HEK293T (cell line): ENCODE measurements around the gene PIK3R3.

ENCODE experiments used
- ARNT ChIP-seq: fragments of 450-650 bp; IDR thresholded peaks from 2 replicates; pipeline ENCODE4 v1.6.1; 2017; ENCODE audit warnings: mild to moderate bottlenecking
- BHLHE40 ChIP-seq: fragments of 450-650 bp; IDR thresholded peaks from 2 replicates; pipeline ENCODE4 v1.6.1; 2016; ENCODE audit warnings: mild to moderate bottlenecking, moderate library complexity, borderline replicate concordance
- CTBP1 ChIP-seq: fragments of 450-650 bp; IDR thresholded peaks from 2 replicates; pipeline ENCODE4 v1.6.1; 2016; ENCODE audit warnings: borderline replicate concordance
- FOXA1 ChIP-seq: fragments of 450-650 bp; IDR thresholded peaks from 2 replicates; pipeline ENCODE4 v1.6.1; 2016; ENCODE audit warnings: mild to moderate bottlenecking
- FOXK2 ChIP-seq: fragments of 450-650 bp; IDR thresholded peaks from 2 replicates; pipeline ENCODE4 v1.6.1; 2016; ENCODE audit warnings: mild to moderate bottlenecking
- FOXM1 ChIP-seq: fragments of 450-650 bp; IDR thresholded peaks from 2 replicates; pipeline ENCODE4 v1.6.1; 2017; ENCODE audit warnings: mild to moderate bottlenecking, borderline replicate concordance
- HDGF ChIP-seq: fragments of 450-650 bp; IDR thresholded peaks from 2 replicates; pipeline ENCODE4 v1.6.1; 2017; ENCODE audit warnings: antibody characterized with exemption, borderline replicate concordance
- NFRKB ChIP-seq: fragments of 450-650 bp; IDR thresholded peaks from 2 replicates; pipeline ENCODE4 v1.6.1; 2016; ENCODE audit warnings: mild to moderate bottlenecking, moderate library complexity
- SP1 ChIP-seq: fragments of 450-650 bp; IDR thresholded peaks from 2 replicates; pipeline ENCODE4 v1.6.1; 2017
- SUZ12 ChIP-seq: fragments of 450-650 bp; IDR thresholded peaks from 2 replicates; pipeline ENCODE4 v1.6.1; 2016; ENCODE audit warnings: mild to moderate bottlenecking
- TARDBP ChIP-seq: fragments of 450-650 bp; IDR thresholded peaks from 2 replicates; pipeline ENCODE4 v1.6.1; 2016
- TF ChIP-seq, protein P1 (sequence below): fragments of 450-650 bp; IDR thresholded peaks from 2 replicates; pipeline ENCODE4 v1.6.1; 2016

DNA sequence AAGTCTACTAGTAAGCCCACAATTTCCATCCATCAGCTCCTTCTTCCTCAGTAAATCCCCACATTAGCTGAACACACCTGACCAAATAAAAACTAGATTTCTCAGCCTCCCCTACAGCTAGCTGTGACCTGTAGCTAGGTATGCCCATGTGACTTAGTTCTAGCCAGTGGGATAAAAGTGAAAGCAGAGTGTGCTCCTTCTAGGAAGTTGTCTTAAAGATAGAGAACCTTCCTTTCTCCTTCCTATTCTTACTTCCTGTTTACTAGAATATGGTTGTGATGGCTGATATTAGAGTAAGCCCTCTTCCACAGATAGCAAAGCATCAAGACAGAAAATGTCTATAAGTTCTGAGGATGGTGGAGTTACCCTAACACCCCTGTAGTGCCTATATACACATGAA is 67.0 kb downstream of the PIK3R3 start:
- TF ChIP-seq SUZ12 (no peak), ARNT (no peak), TARDBP (no peak), NFRKB (no peak), FOXM1 (no peak), CTBP1 (no peak), FOXA1 (no peak), HDGF (no peak), BHLHE40 (no peak), FOXK2 (no peak), SP1 (no peak)
- TF ChIP-seq, protein P1, sequence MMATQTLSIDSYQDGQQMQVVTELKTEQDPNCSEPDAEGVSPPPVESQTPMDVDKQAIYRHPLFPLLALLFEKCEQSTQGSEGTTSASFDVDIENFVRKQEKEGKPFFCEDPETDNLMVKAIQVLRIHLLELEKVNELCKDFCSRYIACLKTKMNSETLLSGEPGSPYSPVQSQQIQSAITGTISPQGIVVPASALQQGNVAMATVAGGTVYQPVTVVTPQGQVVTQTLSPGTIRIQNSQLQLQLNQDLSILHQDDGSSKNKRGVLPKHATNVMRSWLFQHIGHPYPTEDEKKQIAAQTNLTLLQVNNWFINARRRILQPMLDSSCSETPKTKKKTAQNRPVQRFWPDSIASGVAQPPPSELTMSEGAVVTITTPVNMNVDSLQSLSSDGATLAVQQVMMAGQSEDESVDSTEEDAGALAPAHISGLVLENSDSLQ = no peak
